SK-N-SH (cell line): Measurements from ENCODE around the gene PRDX5.

Experiments
- POLR2AphosphoS5 ChIP-seq: IDR thresholded peaks from 2 replicates; pipeline ENCODE4 v1.6.1; 2012; ENCODE audit warnings: low read depth, low read length
- USF1 ChIP-seq: IDR thresholded peaks from 2 replicates; pipeline ENCODE4 v1.4.0; 2012; ENCODE audit warnings: low read depth, borderline replicate concordance

- TF ChIP-seq USF1, result no peak
- TF ChIP-seq POLR2AphosphoS5, result no peak
These were observed 18.7 kb upstream of the PRDX5 start for GRCh38 chr11:64298966-64299846.
